Measurements from ENCODE around the gene UBXN11. TPM values are rescaled to one million over a fixed set of nuclear protein-coding genes. Genes with fewer than 3 reads are reported as not detected.

Gene UBXN11
- total and polyA plus RNA-seq, 2 donors (not counting 1 experiment from before 2014, with no cell fraction given) = 68.0 to 81.4 TPM

DNA sequence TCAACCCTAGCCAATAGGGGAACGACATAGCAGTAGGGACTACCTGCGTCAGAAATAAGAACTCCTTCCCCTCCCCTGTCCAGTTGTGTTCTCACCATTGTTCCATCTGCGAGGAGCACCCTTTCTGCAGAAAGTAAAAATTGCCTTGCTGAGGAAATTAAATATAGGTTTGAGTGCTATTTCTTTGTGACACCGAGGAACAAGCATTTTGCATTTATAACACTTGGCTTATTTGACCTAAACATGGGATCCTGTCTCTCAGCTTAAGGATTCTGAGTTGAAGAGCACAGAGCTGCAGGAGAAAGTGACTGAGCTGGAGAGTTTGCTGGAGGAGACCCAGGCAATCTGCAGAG is 37.3 kb downstream of the UBXN11 start:
- H3K79me2 ChIP-seq (ENCODE audit: control insufficient read depth, insufficient read depth, low read length) = no peaks in the 10 kb centered on the region
- Mint-ChIP-seq H3K4me3 (no peak overlapping the region), H3K4me1 (peaks cover 4% of the 10 kb centered on the region), H3K9me3 (ENCODE audit: insufficient read depth) (peaks cover 6% of the 10 kb centered on the region), H3K27me3 (no peaks in the 10 kb centered on the region), H3K27ac (no peak overlapping the region)
- WGBS (ENCODE audit: insufficient coverage) = no CpG with 5 or more reads among the region's 4 CpGs
- H3K4me2 ChIP-seq (replicated peaks; ENCODE audit: low read depth, low read length, poor library complexity, severe bottlenecking) = no peak overlapping the region
- H3K36me3 ChIP-seq (replicated peaks in 1 of 2; ENCODE audit: control extremely low read depth in 1 of 2, control insufficient read depth in 1 of 2, extremely low read depth in 1 of 2, insufficient read depth in 2 of 2, low read length in 1 of 2) = peaks cover 3 to 38% of the 10 kb centered on the region in 2 experiments
- no peak overlapping the region for H3K27ac ChIP-seq (ENCODE audit: low read length in 2 of 2)
- no peaks in the 10 kb centered on the region for H3K27me3 ChIP-seq (replicated peaks in 1 of 4; ENCODE audit: control extremely low read depth in 1 of 4, control insufficient read depth in 3 of 4, insufficient read depth in 4 of 4, low read length in 3 of 4)
- CTCF ChIA-PET = interaction anchor here (26.4 kb wide), 1 partner anchor 50 kb away, joined by 1400 read pairs; the partner anchor contains the start of genes CD52 and UBXN11
- intact Hi-C loops (cut with micrococcal nuclease) = no loop called here
- H3K4me3 ChIP-seq (ENCODE audit: control extremely low read depth in 1 of 5, extremely low read depth in 1 of 5, insufficient read depth in 1 of 5, low read depth in 2 of 5, low read length in 4 of 5) = no peak overlapping the region
- H2AFZ ChIP-seq (ENCODE audit: insufficient read depth, low read depth, low read length, poor library complexity, severe bottlenecking) = no peak overlapping the region
- no peak overlapping the region for H3K9ac ChIP-seq (ENCODE audit: low read length)
- peaks cover 0 to 6% (median 0%) of the 10 kb centered on the region in 3 donors for H3K9me3 ChIP-seq (ENCODE audit: control extremely low read depth in 1 of 3, control insufficient read depth in 2 of 3, insufficient read depth in 1 of 3, low read length in 2 of 3)
- POLR2A ChIA-PET = interaction anchor here (0.6 kb wide), 2 partner anchors 11 to 58 kb away, joined by 3 to 4 read pairs; no protein-coding TSS in a partner anchor
- peaks cover 4 to 5% of the 10 kb centered on the region in 2 donors for H3K4me1 ChIP-seq (ENCODE audit: control insufficient read depth in 2 of 2, insufficient read depth in 2 of 2, low read length in 2 of 2)
- TF ChIP-seq EZH2 (IDR thresholded peaks at IDR 0.05; ENCODE audit: borderline replicate concordance, insufficient read depth, low read depth, low read length, poor library complexity, severe bottlenecking) = no peak
- TF ChIP-seq, protein P1, sequence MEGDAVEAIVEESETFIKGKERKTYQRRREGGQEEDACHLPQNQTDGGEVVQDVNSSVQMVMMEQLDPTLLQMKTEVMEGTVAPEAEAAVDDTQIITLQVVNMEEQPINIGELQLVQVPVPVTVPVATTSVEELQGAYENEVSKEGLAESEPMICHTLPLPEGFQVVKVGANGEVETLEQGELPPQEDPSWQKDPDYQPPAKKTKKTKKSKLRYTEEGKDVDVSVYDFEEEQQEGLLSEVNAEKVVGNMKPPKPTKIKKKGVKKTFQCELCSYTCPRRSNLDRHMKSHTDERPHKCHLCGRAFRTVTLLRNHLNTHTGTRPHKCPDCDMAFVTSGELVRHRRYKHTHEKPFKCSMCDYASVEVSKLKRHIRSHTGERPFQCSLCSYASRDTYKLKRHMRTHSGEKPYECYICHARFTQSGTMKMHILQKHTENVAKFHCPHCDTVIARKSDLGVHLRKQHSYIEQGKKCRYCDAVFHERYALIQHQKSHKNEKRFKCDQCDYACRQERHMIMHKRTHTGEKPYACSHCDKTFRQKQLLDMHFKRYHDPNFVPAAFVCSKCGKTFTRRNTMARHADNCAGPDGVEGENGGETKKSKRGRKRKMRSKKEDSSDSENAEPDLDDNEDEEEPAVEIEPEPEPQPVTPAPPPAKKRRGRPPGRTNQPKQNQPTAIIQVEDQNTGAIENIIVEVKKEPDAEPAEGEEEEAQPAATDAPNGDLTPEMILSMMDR (IDR thresholded peaks at IDR 0.05) = no peak
- ATAC-seq (ENCODE audit: low read depth) (no peak), DNase-seq (no peak)
- H4K20me1 ChIP-seq (ENCODE audit: control insufficient read depth, insufficient read depth, low read length, poor library complexity, severe bottlenecking) = no peaks in the 10 kb centered on the region

DNA sequence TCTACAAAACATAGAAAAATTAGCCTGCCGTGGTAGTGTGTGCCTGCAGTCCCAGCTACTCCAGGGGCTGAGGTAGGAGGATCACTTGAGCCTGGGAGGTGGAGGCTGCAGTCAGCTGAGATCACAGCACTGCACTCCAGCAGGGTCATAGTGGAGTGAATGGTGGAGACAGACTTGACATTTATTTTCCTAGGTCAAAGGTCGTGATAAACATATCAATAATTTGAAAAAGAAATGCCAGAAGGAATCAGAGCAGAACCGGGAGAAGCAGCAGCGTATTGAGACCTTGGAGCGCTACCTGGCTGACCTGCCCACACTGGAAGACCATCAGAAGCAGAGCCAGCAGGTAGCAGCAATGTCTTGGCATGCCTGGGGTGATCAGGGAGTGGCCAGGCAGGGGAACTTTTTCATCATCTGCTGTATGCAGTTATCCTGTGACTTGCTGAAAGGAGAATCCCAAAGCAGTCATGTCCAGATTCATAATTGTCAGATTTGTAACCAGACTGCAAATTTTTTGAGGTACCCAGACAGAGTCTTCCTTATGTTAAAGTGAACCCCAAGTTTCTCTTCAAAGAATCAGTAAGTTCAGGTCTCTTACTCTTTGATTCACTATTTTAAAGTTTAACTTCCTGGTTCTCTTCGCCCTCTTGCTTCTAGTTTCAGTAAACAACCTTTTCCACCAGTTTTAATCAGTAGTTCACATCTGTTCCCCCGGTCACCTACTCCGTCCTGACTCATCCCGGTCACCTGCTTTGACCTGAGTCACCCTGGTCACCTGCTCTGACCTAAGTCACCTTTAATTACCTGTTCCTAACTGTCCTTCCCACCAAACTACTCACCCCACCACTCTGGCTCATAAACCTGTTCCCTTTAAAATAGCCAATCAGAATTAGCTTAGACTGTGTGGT is 37.9 kb downstream of the UBXN11 start:
- Histone ChIP-seq H2AFZ (ENCODE audit: insufficient read depth, low read depth, low read length, poor library complexity, severe bottlenecking) (no peak overlapping the region), H3K9ac (ENCODE audit: low read length) (no peak overlapping the region), H3K4me1 (ENCODE audit: control insufficient read depth in 2 of 2, insufficient read depth in 2 of 2, low read length in 2 of 2) (peaks cover 4 to 5% of the 10 kb centered on the region in 2 donors), H3K4me2 (replicated peaks; ENCODE audit: low read depth, low read length, poor library complexity, severe bottlenecking) (no peak overlapping the region), H4K20me1 (ENCODE audit: control insufficient read depth, insufficient read depth, low read length, poor library complexity, severe bottlenecking) (no peaks in the 10 kb centered on the region), H3K79me2 (ENCODE audit: control insufficient read depth, insufficient read depth, low read length) (no peaks in the 10 kb centered on the region), H3K4me3 (ENCODE audit: control extremely low read depth in 1 of 5, extremely low read depth in 1 of 5, insufficient read depth in 1 of 5, low read depth in 2 of 5, low read length in 4 of 5) (no peak overlapping the region), H3K9me3 (ENCODE audit: control extremely low read depth in 1 of 3, control insufficient read depth in 2 of 3, insufficient read depth in 1 of 3, low read length in 2 of 3) (peaks cover 0 to 6% (median 0%) of the 10 kb centered on the region in 3 donors), H3K27ac (ENCODE audit: low read length in 2 of 2) (no peak overlapping the region), H3K27me3 (replicated peaks in 1 of 4; ENCODE audit: control extremely low read depth in 1 of 4, control insufficient read depth in 3 of 4, insufficient read depth in 4 of 4, low read length in 3 of 4) (no peaks in the 10 kb centered on the region), H3K36me3 (replicated peaks in 1 of 2; ENCODE audit: control extremely low read depth in 1 of 2, control insufficient read depth in 1 of 2, extremely low read depth in 1 of 2, insufficient read depth in 2 of 2, low read length in 1 of 2) (peaks cover 3 to 38% of the 10 kb centered on the region in 2 experiments)
- WGBS (ENCODE audit: insufficient coverage) = 96% methylated on average over 8 of the region's 9 CpGs
- no peak overlapping the region for H3K27ac Mint-ChIP-seq
- ATAC-seq (ENCODE audit: low read depth) (no peak), DNase-seq (no peak)
- ChIA-PET CTCF (no interaction called here), POLR2A (interaction anchor here (0.6 kb wide), 1 partner anchor 59 kb away, joined by 3 read pairs; no protein-coding TSS in a partner anchor)
- peaks cover 6% of the 10 kb centered on the region for H3K9me3 Mint-ChIP-seq (ENCODE audit: insufficient read depth)
- H3K4me3 Mint-ChIP-seq = no peak overlapping the region
- peaks cover 4% of the 10 kb centered on the region for H3K4me1 Mint-ChIP-seq
- no peaks in the 10 kb centered on the region for H3K27me3 Mint-ChIP-seq
- intact Hi-C loops (cut with micrococcal nuclease) = no loop called here
- TF ChIP-seq EZH2 (IDR thresholded peaks at IDR 0.05; ENCODE audit: borderline replicate concordance, insufficient read depth, low read depth, low read length, poor library complexity, severe bottlenecking) = no peak
- TF ChIP-seq, protein P1 (IDR thresholded peaks at IDR 0.05) = no peak
